Erythroblast (primary cell): Measurements from ENCODE around the gene AAGAB.

ENCODE experiments used
- GATA1 ChIP-seq: IDR thresholded peaks from 2 replicates; pipeline ENCODE4 v1.6.1; 2011; ENCODE audit warnings: low read depth, mild to moderate bottlenecking, control low read depth, low read length, moderate library complexity
- POLR2A ChIP-seq: IDR thresholded peaks from 2 replicates; pipeline ENCODE4 v1.6.1; 2011; ENCODE audit warnings: mild to moderate bottlenecking, low read length

DNA sequence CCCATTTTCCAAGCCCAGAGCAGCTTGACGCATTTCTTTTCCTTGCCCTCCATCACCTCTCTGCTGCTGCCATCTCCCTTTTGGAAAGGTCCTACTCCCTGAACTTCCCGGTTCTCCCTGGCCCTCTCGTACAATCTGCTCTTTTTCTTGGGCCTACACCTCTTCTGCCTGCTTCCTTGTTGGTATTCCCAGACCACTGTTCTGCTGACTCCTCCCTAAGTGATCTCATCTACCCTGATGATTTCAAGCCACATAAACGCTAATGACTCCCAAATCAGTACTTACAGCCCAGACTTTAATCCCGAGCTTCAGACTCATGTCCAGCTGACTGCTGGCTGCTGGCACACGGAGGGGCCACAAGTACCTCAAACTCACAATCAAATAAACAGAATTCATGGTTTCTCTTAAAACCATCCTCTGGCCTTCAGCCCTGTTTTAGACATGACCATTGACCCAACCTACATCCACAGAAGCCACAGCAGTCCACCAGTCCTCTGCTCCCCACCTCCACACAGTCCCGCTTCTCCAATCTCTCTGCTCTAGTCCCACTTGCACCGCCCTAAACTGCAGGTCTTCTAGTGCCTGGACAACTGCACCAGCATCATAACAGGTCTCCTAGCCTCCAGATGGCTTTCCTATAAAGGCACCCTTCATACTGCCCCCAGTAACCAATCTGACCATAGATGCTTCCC lies 57.6 kb downstream of the AAGAB start:
- TF ChIP-seq POLR2A = no peak
- no peak for TF ChIP-seq GATA1
